ENCODE measurements around the gene SOCS7.
A peak's percentile ranks its signal among the peaks of the same experiment; 100 is the strongest.

Gene SOCS7

DNA sequence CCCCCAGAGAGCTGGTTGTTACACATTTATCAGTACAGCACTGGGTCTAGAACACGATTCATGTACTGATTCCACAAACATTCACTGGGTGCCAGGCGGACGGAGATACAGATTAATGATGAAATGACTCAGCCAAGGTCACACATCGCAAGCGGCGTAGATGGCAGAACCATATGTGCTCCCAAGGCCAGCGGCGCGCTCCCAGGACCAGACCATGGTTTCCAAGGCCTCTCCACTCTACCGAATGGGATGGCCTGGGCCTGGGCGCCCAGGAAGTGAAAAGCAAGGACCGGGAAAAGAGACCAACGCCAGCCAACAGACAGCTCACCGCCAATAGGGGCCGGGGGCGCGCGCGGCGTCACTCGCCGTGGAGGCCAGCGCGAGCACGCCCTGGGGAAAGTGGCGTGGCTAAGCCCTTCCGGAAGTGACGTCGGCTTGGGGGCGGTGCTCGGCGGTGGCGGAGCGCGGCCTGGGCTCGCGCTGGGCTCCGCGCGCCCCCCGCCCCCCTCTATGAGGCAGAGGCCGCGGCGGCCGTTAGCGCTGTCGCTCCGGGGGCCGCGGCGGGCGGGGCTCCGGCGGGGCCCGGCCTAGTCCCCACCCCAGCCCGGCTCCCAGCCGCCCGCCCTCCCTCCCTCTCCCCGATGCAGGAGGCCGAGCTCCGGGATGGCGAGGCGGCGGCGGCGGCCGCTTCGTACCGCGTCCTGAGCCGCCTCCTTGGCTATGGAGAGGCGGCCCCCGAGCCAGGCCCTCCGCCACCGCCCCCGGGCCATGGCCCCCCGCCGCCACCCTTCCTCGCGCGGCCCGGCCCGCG lies at the start of gene SOCS7:
Gene SOCS7 (plus strand): TSS at position 433 of the 811 bp plus-strand sequence. CDS start 209 bp downstream, at position 642.
- Mint-ChIP-seq H3K27ac (peak within 1 kb of the TSS; percentile 97), H3K9me3 (no peaks in the 10 kb centered on the region), H3K4me3 (peak within 1 kb of the TSS; percentile 91), H3K4me1 (ENCODE audit: low read depth) (peaks cover 36% of the 10 kb centered on the region), H3K27me3 (ENCODE audit: low read depth) (no peaks in the 10 kb centered on the region), H3K36me3 (ENCODE audit: low read depth) (peaks cover 3% of the 10 kb centered on the region)
- peak; percentile 90 for DNase-seq (ENCODE audit: low spot score)

DNA sequence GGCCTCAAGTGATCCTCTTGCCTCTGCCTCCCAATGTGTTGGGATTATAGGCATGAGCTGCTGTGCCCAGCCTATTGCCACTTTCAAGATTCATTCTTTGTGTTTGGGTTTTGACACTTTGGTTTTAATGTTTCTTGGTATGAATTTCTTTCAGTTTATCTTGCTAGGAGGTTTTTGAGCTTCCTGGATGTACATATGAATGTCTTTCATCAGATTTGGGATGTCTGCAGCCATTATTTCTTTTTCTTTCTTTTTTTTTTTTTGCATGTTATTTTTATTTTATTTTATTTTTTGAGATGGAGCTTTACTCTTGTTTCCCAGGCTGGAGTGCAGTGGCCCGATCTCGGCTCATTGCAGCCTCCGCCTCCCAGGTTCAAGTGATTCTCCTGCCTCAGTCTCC lies 36.1 kb upstream of the SOCS7 start:
- peaks cover 26% of the 10 kb centered on the region for H3K36me3 Mint-ChIP-seq (ENCODE audit: low read depth)
- H3K9me3 Mint-ChIP-seq: no peaks in the 10 kb centered on the region
- no peak overlapping the region for H3K4me3 Mint-ChIP-seq
- H3K27me3 Mint-ChIP-seq (ENCODE audit: low read depth): no peaks in the 10 kb centered on the region
- H3K4me1 Mint-ChIP-seq (ENCODE audit: low read depth): no peaks in the 10 kb centered on the region
- no peak for DNase-seq (ENCODE audit: low spot score)
- no peak overlapping the region for H3K27ac Mint-ChIP-seq

- Mint-ChIP-seq H3K27me3 (ENCODE audit: low read depth) (no peaks in the 10 kb centered on the region), H3K27ac (no peak overlapping the region), H3K36me3 (ENCODE audit: low read depth) (peaks cover 33% of the 10 kb centered on the region), H3K9me3 (no peaks in the 10 kb centered on the region), H3K4me1 (ENCODE audit: low read depth) (peaks cover 2% of the 10 kb centered on the region), H3K4me3 (no peak overlapping the region)
- no peak for DNase-seq (ENCODE audit: low spot score)
Observed at GRCh38 chr17:38317081-38317480, 34.6 kb upstream of the SOCS7 start.

DNA sequence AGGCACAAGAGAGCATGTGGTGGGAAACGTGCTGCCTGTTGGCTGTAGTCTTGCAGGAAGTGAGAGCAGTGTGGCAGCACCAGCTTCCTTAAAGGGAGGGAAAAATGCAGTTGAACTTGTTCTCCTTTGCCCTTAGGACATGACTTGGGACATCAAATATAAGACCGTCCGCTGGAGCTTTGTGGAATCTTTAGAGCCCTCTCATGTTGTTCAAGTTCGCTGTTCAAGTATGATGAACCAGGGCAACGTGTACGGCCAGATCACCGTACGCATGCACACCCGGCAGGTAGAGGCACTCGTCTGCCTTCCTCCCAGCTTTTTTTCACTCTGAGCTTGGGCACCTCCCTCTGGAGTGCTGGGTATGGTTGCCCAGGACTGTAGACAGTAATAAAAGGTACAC lies 31.2 kb upstream of the SOCS7 start:
- peaks cover 7% of the 10 kb centered on the region for H3K4me1 Mint-ChIP-seq (ENCODE audit: low read depth)
- no peaks in the 10 kb centered on the region for H3K9me3 Mint-ChIP-seq
- H3K4me3 Mint-ChIP-seq: no peak overlapping the region
- H3K36me3 Mint-ChIP-seq (ENCODE audit: low read depth): peaks cover 33% of the 10 kb centered on the region
- no peaks in the 10 kb centered on the region for H3K27me3 Mint-ChIP-seq (ENCODE audit: low read depth)
- H3K27ac Mint-ChIP-seq: no peak overlapping the region
- DNase-seq (ENCODE audit: low spot score): no peak

DNA sequence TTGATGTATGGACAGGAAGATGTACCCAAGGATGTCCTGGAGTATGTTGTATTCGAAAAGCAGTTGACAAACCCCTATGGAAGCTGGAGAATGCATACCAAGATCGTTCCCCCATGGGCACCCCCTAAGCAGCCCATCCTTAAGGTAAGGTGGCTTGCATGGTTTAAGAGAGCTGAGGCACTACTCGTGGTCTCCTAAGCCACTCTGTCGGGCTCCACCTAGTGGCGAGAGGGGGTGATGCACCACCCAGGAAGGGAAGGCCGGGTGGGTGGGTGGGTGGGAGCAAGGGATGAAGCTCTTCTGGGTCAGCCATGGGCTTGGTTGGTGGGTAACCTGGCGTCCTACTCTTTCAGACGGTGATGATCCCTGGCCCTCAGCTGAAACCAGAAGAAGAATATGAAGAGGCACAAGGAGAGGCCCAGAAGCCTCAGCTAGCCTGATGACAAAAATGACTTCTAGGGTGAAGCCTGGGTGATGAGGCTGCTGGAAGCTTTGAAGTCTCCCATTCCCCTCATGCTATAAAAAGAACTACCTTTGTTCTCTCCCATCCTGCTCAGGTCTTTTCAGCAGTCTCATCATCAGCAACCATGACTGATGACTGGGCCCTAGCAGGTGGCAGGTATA lies 29.4 kb upstream of the SOCS7 start:
- no peaks in the 10 kb centered on the region for H3K9me3 Mint-ChIP-seq
- H3K36me3 Mint-ChIP-seq (ENCODE audit: low read depth): peaks cover 25% of the 10 kb centered on the region
- H3K4me1 Mint-ChIP-seq (ENCODE audit: low read depth): peaks cover 11% of the 10 kb centered on the region
- H3K27me3 Mint-ChIP-seq (ENCODE audit: low read depth): no peaks in the 10 kb centered on the region
- peak; percentile 44 for DNase-seq (ENCODE audit: low spot score)
- H3K27ac Mint-ChIP-seq: no peak overlapping the region
- H3K4me3 Mint-ChIP-seq: no peak overlapping the region

DNA sequence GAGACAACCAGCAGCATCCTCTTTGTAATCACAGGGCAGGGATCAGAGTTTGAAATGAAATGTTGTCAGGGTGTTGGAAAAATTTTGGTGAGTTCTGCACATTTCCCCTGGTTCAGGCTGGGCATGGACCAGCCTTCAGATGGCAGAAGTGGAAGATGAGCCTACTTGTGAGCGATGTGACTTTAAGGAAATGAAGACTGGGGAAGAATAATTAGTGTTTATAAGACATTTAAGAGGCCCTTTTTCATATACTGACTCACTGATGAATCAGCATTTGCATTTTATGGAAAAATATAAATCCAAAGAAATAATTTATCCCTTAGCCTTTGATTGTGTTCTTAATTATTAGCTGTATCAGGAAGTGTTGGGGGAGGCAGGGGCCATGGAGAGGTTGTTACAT lies 28.7 kb upstream of the SOCS7 start:
- Mint-ChIP-seq H3K9me3 (no peaks in the 10 kb centered on the region), H3K36me3 (ENCODE audit: low read depth) (peaks cover 21% of the 10 kb centered on the region), H3K4me3 (no peak overlapping the region), H3K4me1 (ENCODE audit: low read depth) (peaks cover 11% of the 10 kb centered on the region), H3K27ac (no peak overlapping the region), H3K27me3 (ENCODE audit: low read depth) (no peaks in the 10 kb centered on the region)
- no peak for DNase-seq (ENCODE audit: low spot score)

GRCh38 chr17:38324141-38324697 lies 27.4 kb upstream of the SOCS7 start:
- Mint-ChIP-seq H3K4me3 (no peak overlapping the region), H3K36me3 (ENCODE audit: low read depth) (peaks cover 19% of the 10 kb centered on the region), H3K27ac (no peak overlapping the region), H3K27me3 (ENCODE audit: low read depth) (no peaks in the 10 kb centered on the region), H3K9me3 (no peaks in the 10 kb centered on the region), H3K4me1 (ENCODE audit: low read depth) (peaks cover 11% of the 10 kb centered on the region)
- DNase-seq (ENCODE audit: low spot score): no peak

DNA sequence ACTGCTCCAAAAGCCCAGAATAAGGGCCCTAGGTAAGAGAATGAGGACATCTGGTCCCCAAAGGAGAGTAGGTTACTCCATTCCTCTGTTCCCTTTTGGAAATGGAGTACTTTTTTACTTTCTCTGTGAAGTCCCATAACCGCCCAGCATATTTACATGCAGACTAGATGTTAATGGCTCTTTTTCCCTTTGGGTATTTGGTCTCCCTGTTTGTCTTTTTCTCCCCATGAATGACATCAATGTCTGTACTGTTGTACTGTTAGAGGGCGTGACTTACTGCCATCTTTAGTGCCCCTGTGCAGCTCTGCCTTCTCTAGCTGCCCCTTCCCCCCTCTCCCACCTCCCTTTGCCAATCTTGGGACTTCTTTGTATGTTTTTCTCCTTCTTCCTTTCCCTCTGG lies 26.9 kb upstream of the SOCS7 start:
- no peak overlapping the region for H3K4me3 Mint-ChIP-seq
- no peaks in the 10 kb centered on the region for H3K9me3 Mint-ChIP-seq
- no peaks in the 10 kb centered on the region for H3K27me3 Mint-ChIP-seq (ENCODE audit: low read depth)
- H3K36me3 Mint-ChIP-seq (ENCODE audit: low read depth): peaks cover 15% of the 10 kb centered on the region
- H3K4me1 Mint-ChIP-seq (ENCODE audit: low read depth): peaks cover 11% of the 10 kb centered on the region
- no peak overlapping the region for H3K27ac Mint-ChIP-seq
- DNase-seq (ENCODE audit: low spot score): no peak

GRCh38 chr17:38325221-38325851 lies 26.3 kb upstream of the SOCS7 start:
- no peaks in the 10 kb centered on the region for H3K27me3 Mint-ChIP-seq (ENCODE audit: low read depth)

DNA sequence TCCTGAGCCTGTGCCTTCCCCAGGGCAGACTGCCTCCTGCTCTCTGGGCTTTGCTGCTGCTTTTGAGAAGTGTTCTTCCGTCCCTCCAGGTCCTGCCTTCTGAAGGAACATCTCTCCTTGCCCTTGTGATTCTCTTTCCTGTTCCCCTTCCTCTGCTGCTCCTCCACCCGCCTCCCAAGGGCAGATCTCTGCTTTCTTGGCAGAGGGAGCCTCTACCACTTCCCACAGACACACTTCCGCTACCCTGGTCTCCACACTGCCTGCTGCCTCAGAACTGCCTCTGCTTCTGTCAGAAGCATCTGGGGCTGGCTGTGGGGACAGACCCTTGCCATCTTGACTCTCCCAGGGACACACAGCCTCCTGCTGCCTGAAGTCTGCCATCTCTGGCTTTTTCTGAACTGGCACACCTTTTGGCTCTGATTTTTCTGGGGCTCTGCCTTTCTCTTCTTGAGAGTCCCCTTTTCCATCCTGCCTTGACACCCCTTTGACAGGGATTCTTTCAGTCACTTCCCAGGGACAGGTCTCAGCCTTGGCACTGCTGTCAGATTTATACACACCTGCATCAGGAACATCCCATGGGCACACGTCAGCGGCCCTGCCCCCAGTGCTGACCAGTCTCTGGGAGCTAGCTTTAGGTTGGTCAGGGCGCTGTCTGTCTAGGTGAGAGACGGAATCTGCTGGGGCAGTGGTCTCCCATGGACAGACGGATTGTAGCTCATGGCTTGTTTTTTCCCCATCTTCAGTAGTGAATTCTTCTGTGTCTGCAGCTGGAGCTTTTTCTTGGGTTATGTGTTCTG lies 24.4 kb upstream of the SOCS7 start:
- Mint-ChIP-seq H3K36me3 (ENCODE audit: low read depth) (peaks cover 7% of the 10 kb centered on the region), H3K27me3 (ENCODE audit: low read depth) (peaks cover 2% of the 10 kb centered on the region), H3K9me3 (no peaks in the 10 kb centered on the region), H3K27ac (no peak overlapping the region), H3K4me3 (no peak overlapping the region), H3K4me1 (ENCODE audit: low read depth) (peaks cover 9% of the 10 kb centered on the region)
- DNase-seq (ENCODE audit: low spot score): no peak

More at GRCh38 chr17:38325221-38325851, 26.3 kb upstream of the SOCS7 start:
- H3K4me1 Mint-ChIP-seq (ENCODE audit: low read depth): peaks cover 11% of the 10 kb centered on the region
- no peak for DNase-seq (ENCODE audit: low spot score)
- H3K36me3 Mint-ChIP-seq (ENCODE audit: low read depth): peaks cover 15% of the 10 kb centered on the region
- no peak overlapping the region for H3K4me3 Mint-ChIP-seq
- H3K9me3 Mint-ChIP-seq: no peaks in the 10 kb centered on the region
- no peak overlapping the region for H3K27ac Mint-ChIP-seq

GRCh38 chr17:38327936-38328335 lies 23.7 kb upstream of the SOCS7 start:
- Mint-ChIP-seq H3K9me3 (no peaks in the 10 kb centered on the region), H3K27me3 (ENCODE audit: low read depth) (peaks cover 2% of the 10 kb centered on the region), H3K4me1 (ENCODE audit: low read depth) (peaks cover 9% of the 10 kb centered on the region), H3K36me3 (ENCODE audit: low read depth) (peaks cover 3% of the 10 kb centered on the region), H3K27ac (no peak overlapping the region), H3K4me3 (no peak overlapping the region)
- DNase-seq (ENCODE audit: low spot score): no peak

- H3K36me3 Mint-ChIP-seq (ENCODE audit: low read depth): peaks cover 3% of the 10 kb centered on the region
- peaks cover 9% of the 10 kb centered on the region for H3K4me1 Mint-ChIP-seq (ENCODE audit: low read depth)
- no peak overlapping the region for H3K27ac Mint-ChIP-seq
- no peaks in the 10 kb centered on the region for H3K9me3 Mint-ChIP-seq
- no peak for DNase-seq (ENCODE audit: low spot score)
- no peak overlapping the region for H3K4me3 Mint-ChIP-seq
- peaks cover 2% of the 10 kb centered on the region for H3K27me3 Mint-ChIP-seq (ENCODE audit: low read depth)
Observed at GRCh38 chr17:38328620-38329019, 23.0 kb upstream of the SOCS7 start.

DNA sequence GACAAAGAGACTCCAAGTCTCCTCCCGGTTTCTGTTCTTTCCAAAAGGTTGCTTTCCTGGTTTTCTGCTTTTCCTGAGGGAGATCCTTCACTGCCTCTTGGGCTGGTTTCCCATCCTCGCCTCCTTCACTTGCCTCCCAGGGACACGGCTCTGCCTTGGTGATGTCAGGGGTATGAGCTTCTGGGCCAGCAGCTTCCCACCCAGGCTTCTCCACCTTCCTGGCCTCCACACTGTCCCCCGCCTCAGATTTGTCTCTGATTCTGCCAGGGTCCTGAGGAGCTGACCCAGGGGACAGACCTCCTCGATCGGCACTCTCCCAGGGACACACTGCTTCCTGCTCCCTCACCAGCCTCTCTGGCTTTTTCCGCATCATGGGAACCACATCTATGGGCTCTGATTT lies 22.4 kb upstream of the SOCS7 start:
- Mint-ChIP-seq H3K9me3 (no peaks in the 10 kb centered on the region), H3K27me3 (ENCODE audit: low read depth) (peaks cover 2% of the 10 kb centered on the region), H3K27ac (no peak overlapping the region), H3K36me3 (ENCODE audit: low read depth) (no peaks in the 10 kb centered on the region), H3K4me1 (ENCODE audit: low read depth) (peaks cover 9% of the 10 kb centered on the region), H3K4me3 (no peak overlapping the region)
- DNase-seq (ENCODE audit: low spot score): no peak

Measured in T-helper 2 cell treated with Interferon-gamma antibody and Interleukin-4, amounts not matched to agents 5 μg/mL and 100 μg/mL, for 36 hours (primary cell).